ENCODE results near the gene IRF4.
"Not testable (repeated sequence)": the region's sequence is repeated elsewhere in the genome, so short reads cannot be mapped to it uniquely, and the experiment has no call there.

Gene IRF4

GRCh38 chr6:372336-372911 lies 19.1 kb upstream of the IRF4 start:
- no peak for DNase-seq
- no peak for TF ChIP-seq CTCF (IDR thresholded peaks at IDR 0.05; ENCODE audit: low read depth, low read length)

GRCh38 chr6:373031-373430 lies 18.5 kb upstream of the IRF4 start:
- TF ChIP-seq CTCF (IDR thresholded peaks at IDR 0.05; ENCODE audit: low read depth, low read length): no peak
- DNase-seq: no peak
- H3K36me3 ChIP-seq: no peaks in the 10 kb centered on the region
- H3K9me3 ChIP-seq (ENCODE audit: severe bottlenecking): peaks cover 3% of the 10 kb centered on the region
- H3K27ac ChIP-seq: no peak overlapping the region
- no peak overlapping the region for H3K4me3 ChIP-seq (ENCODE audit: low read depth, low read length)
- H3K27me3 ChIP-seq (ENCODE audit: insufficient read depth, low read depth, severe bottlenecking): peaks cover 63% of the 10 kb centered on the region

More at GRCh38 chr6:372336-372911, 19.1 kb upstream of the IRF4 start:
- H3K27ac ChIP-seq: no peak overlapping the region
- H3K4me3 ChIP-seq (ENCODE audit: low read depth, low read length): no peak overlapping the region
- H3K27me3 ChIP-seq (ENCODE audit: insufficient read depth, low read depth, severe bottlenecking): peaks cover 66% of the 10 kb centered on the region
- H3K36me3 ChIP-seq: no peaks in the 10 kb centered on the region
- peaks cover 3% of the 10 kb centered on the region for H3K9me3 ChIP-seq (ENCODE audit: severe bottlenecking)

- no peak overlapping the region for H3K27ac ChIP-seq
- DNase-seq: no peak
- no peak overlapping the region for H3K4me3 ChIP-seq (ENCODE audit: low read depth, low read length)
- H3K9me3 ChIP-seq (ENCODE audit: severe bottlenecking): peaks cover 3% of the 10 kb centered on the region
- no peaks in the 10 kb centered on the region for H3K36me3 ChIP-seq
- peaks cover 63% of the 10 kb centered on the region for H3K27me3 ChIP-seq (ENCODE audit: insufficient read depth, low read depth, severe bottlenecking)
- no peak for TF ChIP-seq CTCF (IDR thresholded peaks at IDR 0.05; ENCODE audit: low read depth, low read length)
Measured at GRCh38 chr6:373773-374724, 17.5 kb upstream of the IRF4 start.

- Histone ChIP-seq H3K27me3 (ENCODE audit: insufficient read depth, low read depth, severe bottlenecking) (peaks cover 61% of the 10 kb centered on the region), H3K9me3 (ENCODE audit: severe bottlenecking) (peaks cover 3% of the 10 kb centered on the region)
- DNase-seq: no peak
Measured at GRCh38 chr6:374956-375355, 16.6 kb upstream of the IRF4 start.

GRCh38 chr6:376827-377640 lies 14.5 kb upstream of the IRF4 start:
- no peak for DNase-seq
- no peak overlapping the region for H3K27ac ChIP-seq
- H3K27me3 ChIP-seq (ENCODE audit: insufficient read depth, low read depth, severe bottlenecking): peaks cover 66% of the 10 kb centered on the region
- peaks cover 3% of the 10 kb centered on the region for H3K9me3 ChIP-seq (ENCODE audit: severe bottlenecking)
- TF ChIP-seq CTCF (IDR thresholded peaks at IDR 0.05; ENCODE audit: low read depth, low read length): no peak
- no peak overlapping the region for H3K4me3 ChIP-seq (ENCODE audit: low read depth, low read length)
- H3K36me3 ChIP-seq: no peaks in the 10 kb centered on the region

More at GRCh38 chr6:374956-375355, 16.6 kb upstream of the IRF4 start:
- H3K4me3 ChIP-seq (ENCODE audit: low read depth, low read length): no peak overlapping the region
- no peak overlapping the region for H3K27ac ChIP-seq
- TF ChIP-seq CTCF (IDR thresholded peaks at IDR 0.05; ENCODE audit: low read depth, low read length): no peak
- H3K36me3 ChIP-seq: no peaks in the 10 kb centered on the region

- DNase-seq; H3K27ac ChIP-seq; H3K36me3 ChIP-seq; H3K9me3 ChIP-seq (ENCODE audit: severe bottlenecking); H3K4me3 ChIP-seq (ENCODE audit: low read depth, low read length): not testable (repeated sequence)
- peaks cover 61% of the 10 kb centered on the region for H3K27me3 ChIP-seq (ENCODE audit: insufficient read depth, low read depth, severe bottlenecking)
Measured at GRCh38 chr6:377641-378020, 13.9 kb upstream of the IRF4 start.

All from WERI-Rb-1 (cell line).